Measurements from ENCODE around the gene ZSCAN30.

The ZSCAN30 gene

DNA sequence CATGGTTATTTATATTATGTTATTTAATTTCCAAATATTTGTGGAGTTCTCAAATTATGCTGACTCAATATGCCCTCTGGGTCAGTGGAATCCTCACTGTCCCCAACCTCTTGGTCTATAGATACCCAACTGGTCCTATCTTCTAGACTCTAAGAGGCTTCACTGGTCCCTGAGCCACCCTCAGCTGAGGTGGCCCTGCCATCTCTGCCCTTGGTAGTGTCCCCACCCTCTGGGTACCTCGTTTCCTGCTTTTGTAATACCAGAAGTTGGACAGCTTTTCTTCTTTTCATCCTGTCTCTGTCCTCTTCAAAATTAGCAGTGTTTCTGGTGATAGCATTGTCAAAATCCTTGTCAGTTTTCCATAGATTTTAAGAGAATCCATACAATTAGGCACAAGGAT lies 11.9 kb downstream of the ZSCAN30 start:
- no peak for DNase-seq

GRCh38 chr18:35277633-35278032 lies 12.4 kb downstream of the ZSCAN30 start:
- DNase-seq: no peak

DNA sequence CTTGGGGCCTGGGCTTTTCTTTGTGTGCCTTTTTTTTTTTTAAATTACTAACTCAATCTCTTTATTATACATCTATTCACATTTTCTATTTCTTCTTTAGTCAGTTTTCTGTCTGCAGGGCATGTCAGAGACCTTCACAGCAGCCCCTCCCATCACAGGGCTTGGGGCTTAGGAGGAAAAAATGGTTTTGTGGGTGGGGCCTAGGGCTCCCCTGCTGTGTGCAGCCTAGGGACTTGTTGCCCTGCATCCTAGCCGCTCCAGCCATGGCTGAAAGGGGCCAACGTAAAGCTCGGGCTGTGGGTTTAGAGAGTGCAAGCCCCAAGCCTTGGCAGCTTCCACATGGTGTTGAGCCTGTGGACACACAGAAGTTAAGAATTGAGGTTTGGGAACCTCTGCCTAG lies 13.8 kb downstream of the ZSCAN30 start:
- DNase-seq: no peak

GRCh38 chr18:35271656-35272055 lies 18.4 kb downstream of the ZSCAN30 start:
- DNase-seq: peak; percentile 8

DNA sequence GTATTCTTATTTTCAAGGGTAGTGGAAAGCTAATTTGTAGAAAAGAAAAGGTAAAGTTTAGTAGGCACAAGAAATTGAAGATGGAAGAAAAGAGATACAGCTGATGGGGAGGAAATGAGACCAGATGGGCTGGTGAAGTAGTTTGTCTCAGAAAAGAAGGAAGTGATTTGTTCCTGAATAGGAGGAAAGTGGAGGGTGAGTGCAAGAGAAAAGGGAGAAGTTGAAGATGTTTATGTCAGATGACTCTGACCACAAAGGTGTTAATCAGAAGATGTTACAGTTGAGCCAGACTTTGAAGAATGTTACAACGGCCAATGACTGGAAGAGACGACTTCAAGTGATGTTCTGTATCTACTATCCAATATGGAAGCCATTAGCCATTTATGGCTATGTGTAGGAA lies 21.2 kb downstream of the ZSCAN30 start:
- no peak for DNase-seq

- DNase-seq: peak; percentile 17
These were observed 22.2 kb downstream of the ZSCAN30 start for GRCh38 chr18:35267809-35268208.

DNA sequence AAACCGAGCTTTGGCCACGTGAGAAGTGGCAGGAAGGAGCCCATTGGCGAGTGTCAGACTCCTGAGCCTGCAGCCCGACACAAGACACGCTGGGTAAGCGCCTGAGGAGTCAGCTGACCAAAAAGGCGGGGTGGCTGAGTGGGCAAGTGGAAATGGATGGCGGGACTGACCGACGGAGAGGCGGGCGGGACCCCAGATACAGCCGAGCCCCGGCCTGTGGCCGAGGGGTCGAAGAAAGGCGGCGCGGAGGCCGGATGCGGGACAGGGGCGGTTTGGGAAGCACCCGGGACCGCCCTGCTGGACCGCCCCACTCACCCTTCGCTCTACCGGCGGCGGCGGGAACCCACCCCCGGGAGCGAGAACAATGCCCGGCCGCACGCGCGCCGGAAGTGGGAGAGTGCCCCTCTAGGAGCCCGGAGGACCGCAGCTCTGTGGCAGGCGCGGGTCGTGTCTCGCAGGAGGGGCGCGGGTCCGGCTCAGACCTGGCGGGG lies 22.8 kb downstream of the ZSCAN30 start:
- peak; percentile 50 for DNase-seq

DNA sequence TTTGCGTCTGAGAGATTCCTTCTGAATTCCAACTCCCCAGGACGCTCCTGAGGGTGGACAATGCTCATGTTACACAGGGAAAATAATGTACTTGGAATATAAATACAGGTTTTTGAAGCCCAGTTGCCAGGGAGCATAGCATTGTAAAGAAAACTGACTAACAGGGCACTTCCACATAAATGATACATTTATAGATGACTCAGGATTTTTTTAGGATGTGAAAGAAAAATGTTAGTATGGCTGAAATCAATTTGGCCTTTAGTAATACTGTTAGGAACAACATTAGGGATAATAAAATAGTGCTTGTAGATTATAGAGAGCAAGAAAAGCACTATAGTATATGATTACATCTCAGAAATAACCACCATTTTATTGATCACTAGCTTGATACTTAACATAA lies 25.6 kb downstream of the ZSCAN30 start:
- DNase-seq: no peak

GRCh38 chr18:35256947-35257346 lies 33.1 kb downstream of the ZSCAN30 start:
- no peak for DNase-seq

GRCh38 chr18:35253655-35254287 lies 36.3 kb downstream of the ZSCAN30 start:
- DNase-seq: no peak

DNA sequence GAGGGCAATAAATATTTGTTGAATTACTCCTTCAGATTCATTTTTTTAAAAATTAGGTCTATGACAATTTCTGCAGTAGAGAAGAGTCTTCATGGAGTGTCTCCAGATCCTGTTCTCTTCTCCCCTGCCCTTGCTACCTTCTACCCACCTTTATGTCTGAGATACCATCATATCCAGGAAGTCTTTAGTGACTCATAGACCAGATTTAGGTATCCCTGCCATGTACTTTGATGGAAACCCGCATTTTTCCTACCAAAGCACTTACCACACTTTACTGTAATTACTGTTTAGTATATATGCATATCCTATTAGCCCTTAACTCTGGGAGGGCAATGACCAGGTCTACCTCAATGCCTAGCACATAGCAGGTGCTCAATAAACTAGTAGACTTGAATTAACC lies 37.6 kb downstream of the ZSCAN30 start:
- no peak for DNase-seq

DNA sequence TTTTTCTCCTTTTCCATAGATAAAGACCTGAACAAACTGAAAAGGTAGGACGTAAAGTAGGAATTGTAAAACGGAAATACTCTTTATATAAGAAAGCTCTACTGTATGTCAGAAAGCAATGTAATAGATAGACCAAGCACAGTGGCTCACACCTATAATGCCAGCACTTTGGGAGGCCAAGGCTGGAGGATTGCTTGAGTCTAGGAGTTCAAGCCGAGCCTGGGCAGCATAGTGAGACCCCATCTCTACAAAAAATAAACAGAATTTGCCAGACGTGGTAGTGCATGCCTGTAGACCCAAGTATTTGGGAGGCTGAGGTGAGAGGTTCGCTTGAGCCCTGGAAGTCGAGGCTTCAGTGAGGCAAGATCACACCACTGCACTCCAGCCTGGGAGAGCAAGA lies 41.6 kb downstream of the ZSCAN30 start:
- DNase-seq: no peak

GRCh38 chr18:35247412-35248249 lies 42.4 kb downstream of the ZSCAN30 start:
- DNase-seq: no peak

DNA sequence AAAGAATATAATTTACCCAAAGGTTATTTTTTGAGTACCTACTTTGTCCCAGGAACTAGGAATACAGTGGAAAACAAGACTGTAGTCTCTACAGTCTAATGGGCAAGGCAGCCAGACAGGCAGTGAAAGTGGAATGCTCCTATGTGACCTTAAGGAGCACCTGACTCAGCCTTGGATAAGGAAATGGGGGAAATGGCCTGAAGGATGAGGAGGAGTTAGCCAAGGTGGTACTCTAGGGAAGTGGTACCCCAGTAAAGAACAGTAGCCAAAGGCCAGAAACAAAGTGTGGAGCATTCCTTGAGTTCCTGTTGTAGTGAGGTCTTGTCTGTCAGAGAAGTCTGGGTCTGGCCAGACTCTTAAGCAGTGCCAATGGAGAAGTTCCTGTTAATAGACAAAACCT lies 43.2 kb downstream of the ZSCAN30 start:
- no peak for DNase-seq

DNA sequence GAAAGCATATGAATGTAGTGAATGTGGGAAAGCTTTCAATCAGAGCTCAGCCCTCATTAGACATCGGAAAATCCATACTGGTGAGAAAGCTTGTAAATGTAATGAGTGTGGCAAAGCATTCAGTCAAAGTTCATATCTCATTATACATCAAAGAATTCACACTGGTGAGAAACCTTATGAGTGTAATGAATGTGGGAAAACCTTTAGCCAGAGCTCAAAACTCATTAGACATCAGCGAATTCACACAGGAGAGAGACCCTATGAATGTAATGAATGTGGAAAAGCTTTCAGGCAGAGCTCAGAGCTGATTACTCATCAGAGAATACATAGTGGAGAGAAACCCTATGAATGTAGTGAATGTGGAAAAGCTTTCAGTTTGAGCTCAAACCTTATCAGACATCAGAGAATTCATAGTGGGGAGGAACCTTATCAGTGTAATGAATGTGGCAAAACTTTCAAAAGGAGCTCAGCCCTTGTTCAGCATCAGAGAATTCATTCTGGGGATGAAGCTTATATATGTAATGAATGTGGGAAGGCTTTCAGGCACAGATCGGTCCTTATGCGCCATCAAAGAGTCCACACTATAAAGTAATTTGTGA lies 44.2 kb downstream of the ZSCAN30 start:
- no peak for DNase-seq

DNA sequence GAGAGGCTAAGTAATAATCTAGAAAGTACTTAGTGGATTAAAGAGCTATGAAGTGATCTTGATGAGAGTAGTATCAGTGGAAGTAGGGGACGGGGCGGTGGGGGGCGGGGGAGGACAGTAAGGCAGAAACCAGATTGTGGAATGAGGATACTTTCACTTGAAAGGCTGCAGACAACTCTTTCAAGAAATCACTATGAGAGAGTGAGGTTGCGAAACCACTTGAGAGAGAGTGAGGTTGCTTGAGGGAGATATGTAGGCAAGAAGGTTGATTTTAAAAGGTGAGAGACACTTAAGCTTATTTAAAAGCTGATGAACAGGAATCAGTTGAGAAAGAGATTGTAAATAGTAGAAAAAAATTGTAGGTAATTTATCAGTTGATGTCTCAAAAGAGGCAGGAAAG lies 45.4 kb downstream of the ZSCAN30 start:
- no peak for DNase-seq

- DNase-seq: no peak
These were observed 47.6 kb downstream of the ZSCAN30 start for GRCh38 chr18:35242426-35242825.

- no peak for DNase-seq
These were observed 48.6 kb downstream of the ZSCAN30 start for GRCh38 chr18:35241448-35241804.

- DNase-seq: peak; percentile 86
These were observed 49.2 kb downstream of the ZSCAN30 start, which contains the start of gene ZNF397 for GRCh38 chr18:35240664-35241447. Gene ZNF397, plus strand, starts transcription at chr18:35241034. Its CDS starts 1,437 bp downstream, at chr18:35242471.

GRCh38 chr18:35239314-35239713 lies 50.7 kb downstream of the ZSCAN30 start:
- DNase-seq: no peak

- no peak for DNase-seq
These were observed 53.3 kb downstream of the ZSCAN30 start for GRCh38 chr18:35236571-35237363.

- no peak for DNase-seq
These were observed 59.0 kb downstream of the ZSCAN30 start for GRCh38 chr18:35231052-35231451.

All from activated gamma-delta T cell (primary cell).